ENCODE measurements around the gene ACBD3.
A peak's percentile ranks its signal among the peaks of the same experiment; 100 is the strongest.

ACBD3 gene

DNA sequence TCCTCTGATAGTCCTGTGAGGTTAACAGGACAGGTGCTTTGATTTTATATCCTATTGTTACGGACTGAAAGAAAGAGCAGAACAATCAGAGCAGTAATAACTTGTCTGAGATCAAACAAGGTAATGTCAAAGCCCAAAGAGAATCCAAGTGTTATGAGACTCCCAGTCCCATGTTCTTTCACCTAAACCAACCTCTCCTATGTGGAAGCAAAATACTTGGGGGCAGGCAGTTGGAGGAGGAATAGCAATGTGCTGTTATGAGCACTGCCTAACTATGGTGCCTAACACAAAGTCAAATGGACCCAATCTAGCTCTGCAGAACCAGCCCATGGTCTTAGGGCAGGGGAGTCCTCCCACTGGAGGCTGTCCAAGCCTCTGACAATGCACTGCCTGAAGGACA, 28.1 kb downstream of the ACBD3 start:
- Histone ChIP-seq H3K4me1 (peaks cover 36 to 57% (median 45%) of the 10 kb centered on the region in 10 experiments), H3K27me3 (no peaks in the 10 kb centered on the region), H3K36me3 (peaks cover 81 to 99% (median 95%) of the 10 kb centered on the region in 11 experiments), H3K9ac (peak overlapping the region in 1 of 11 experiments; percentile 23; a peak in 1 of 22 replicates), H4K20me1 (peaks cover 0 to 76% (median 26%) of the 10 kb centered on the region in 11 experiments; a peak in 14 of 22 replicates), H3K27ac (peak overlapping the region in 1 of 11 experiments; percentile 0; a peak in 1 of 22 replicates), H3K4me2 (peak overlapping the region in 10 of 11 experiments; percentile 4 to 54 (median 35); a peak in 13 of 22 replicates), H3K9me3 (replicated peaks in 1 of 11) (no peaks in the 10 kb centered on the region), H3K4me3 (no peak overlapping the region)
- TF ChIP-seq Cebpa-rat (IDR thresholded peaks at IDR 0.05), result no peak

DNA sequence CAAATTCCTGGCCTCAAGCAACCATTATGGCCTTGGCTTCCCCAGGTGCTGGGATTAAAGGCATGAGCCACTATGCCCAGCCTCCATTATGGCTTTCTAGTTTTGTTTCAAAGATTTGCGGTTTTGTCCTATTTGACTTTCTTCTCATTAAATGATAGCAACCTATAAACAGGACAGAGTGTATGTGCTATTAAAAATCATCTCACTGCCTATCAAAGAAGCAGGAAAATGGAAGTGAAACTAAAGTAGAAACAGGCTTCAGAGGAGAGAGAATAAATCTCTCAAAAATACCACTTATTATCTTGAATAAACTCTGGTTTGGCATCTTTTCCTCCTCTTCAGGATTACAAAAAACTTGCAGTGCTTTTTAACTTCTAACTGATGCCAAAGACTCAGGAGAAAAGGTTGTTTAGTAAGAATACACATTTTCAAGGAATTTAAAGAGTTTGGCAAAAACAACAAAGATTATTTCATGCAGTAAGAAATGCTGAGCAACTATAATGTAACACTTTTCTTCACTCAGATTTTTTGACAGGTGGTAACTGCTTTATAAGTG, 28.7 kb downstream of the ACBD3 start:
- H3K27me3 ChIP-seq, result no peaks in the 10 kb centered on the region
- peaks cover 0 to 73% (median 26%) of the 10 kb centered on the region in 11 experiments; a peak in 14 of 22 replicates for H4K20me1 ChIP-seq
- TF ChIP-seq Cebpa-rat (IDR thresholded peaks at IDR 0.05), result no peak
- 0 out of 22 replicates have a peak overlapping the region, but pooled peaks of 1 of the 11 experiments have one; percentile 0 for H3K27ac ChIP-seq
- H3K4me2 ChIP-seq, result peak overlapping the region in 9 of 11 experiments; percentile 4 to 51 (median 33); a peak in 8 of 22 replicates
- peaks cover 81 to 99% (median 96%) of the 10 kb centered on the region in 11 experiments for H3K36me3 ChIP-seq
- no peak overlapping the region for H3K4me3 ChIP-seq
- peaks cover 36 to 56% (median 45%) of the 10 kb centered on the region in 10 experiments for H3K4me1 ChIP-seq
- H3K9me3 ChIP-seq (replicated peaks in 1 of 11), result no peaks in the 10 kb centered on the region
- 0 out of 22 replicates have a peak overlapping the region, but pooled peaks of 1 of the 11 experiments have one; percentile 23 for H3K9ac ChIP-seq

DNA sequence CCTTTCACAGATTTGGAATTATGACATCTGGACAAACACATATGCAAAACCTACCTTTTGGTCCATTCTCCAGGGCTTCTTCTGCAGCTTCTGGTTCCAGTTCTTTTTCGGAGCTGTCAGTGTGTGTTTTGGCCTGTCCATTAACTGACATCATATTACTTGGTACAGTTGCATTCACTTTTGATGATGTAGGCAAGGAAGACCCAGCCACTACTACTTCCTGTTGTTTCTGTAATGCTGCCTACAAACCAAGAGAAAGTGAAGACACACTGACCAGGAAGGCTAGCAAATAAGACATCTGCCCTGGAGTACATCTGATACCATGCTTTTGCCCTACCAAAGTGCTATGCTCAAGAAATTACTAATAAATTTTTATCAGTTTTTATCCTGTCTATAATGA, 31.9 kb downstream of the ACBD3 start:
- no peaks in the 10 kb centered on the region for H3K9me3 ChIP-seq (replicated peaks in 1 of 11)
- no peak for TF ChIP-seq Cebpa-rat (IDR thresholded peaks at IDR 0.05)
- H3K9ac ChIP-seq, result no peak overlapping the region
- H3K27ac ChIP-seq, result no peak overlapping the region
- H3K36me3 ChIP-seq, result peaks cover 81 to 99% (median 95%) of the 10 kb centered on the region in 11 experiments
- no peak overlapping the region for H3K4me2 ChIP-seq
- peaks cover 17 to 23% (median 21%) of the 10 kb centered on the region in 10 experiments; a peak in 19 of 20 replicates for H3K4me1 ChIP-seq
- peaks cover 0 to 45% (median 12%) of the 10 kb centered on the region in 11 experiments; a peak in 12 of 22 replicates for H4K20me1 ChIP-seq
- no peak overlapping the region for H3K4me3 ChIP-seq
- no peaks in the 10 kb centered on the region for H3K27me3 ChIP-seq

DNA sequence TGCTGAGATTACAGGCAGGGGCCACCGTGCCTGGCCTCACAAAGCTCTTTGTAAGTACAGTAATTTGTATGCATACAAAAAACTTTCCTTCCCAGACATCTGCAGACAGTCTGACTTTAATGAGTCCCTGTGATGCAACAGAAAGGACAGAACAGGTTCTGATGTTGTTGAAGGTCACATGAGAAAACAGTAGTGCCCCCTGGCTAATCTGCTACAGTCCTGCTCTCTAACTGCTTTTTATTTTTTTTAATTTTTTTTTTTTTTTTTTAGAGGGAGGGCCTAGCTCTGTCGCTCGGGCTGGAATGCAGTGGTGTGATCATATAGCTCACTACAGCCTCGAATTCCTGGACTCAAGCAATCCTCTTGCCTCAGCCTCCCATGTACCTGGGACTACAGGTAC, 36.7 kb downstream of the ACBD3 start:
- no peak overlapping the region for H3K4me3 ChIP-seq
- no peak overlapping the region for H3K9ac ChIP-seq
- no peak overlapping the region for H3K27ac ChIP-seq
- no peaks in the 10 kb centered on the region for H3K9me3 ChIP-seq (replicated peaks in 1 of 11)
- H3K36me3 ChIP-seq, result peaks cover 78 to 100% (median 95%) of the 10 kb centered on the region in 11 experiments
- no peaks in the 10 kb centered on the region for H3K27me3 ChIP-seq
- no peaks in the 10 kb centered on the region for H3K4me1 ChIP-seq
- no peak for TF ChIP-seq Cebpa-rat (IDR thresholded peaks at IDR 0.05)
- no peak overlapping the region for H3K4me2 ChIP-seq
- H4K20me1 ChIP-seq, result peaks cover 0 to 13% (median 0%) of the 10 kb centered on the region in 11 experiments; a peak in 3 of 22 replicates

DNA sequence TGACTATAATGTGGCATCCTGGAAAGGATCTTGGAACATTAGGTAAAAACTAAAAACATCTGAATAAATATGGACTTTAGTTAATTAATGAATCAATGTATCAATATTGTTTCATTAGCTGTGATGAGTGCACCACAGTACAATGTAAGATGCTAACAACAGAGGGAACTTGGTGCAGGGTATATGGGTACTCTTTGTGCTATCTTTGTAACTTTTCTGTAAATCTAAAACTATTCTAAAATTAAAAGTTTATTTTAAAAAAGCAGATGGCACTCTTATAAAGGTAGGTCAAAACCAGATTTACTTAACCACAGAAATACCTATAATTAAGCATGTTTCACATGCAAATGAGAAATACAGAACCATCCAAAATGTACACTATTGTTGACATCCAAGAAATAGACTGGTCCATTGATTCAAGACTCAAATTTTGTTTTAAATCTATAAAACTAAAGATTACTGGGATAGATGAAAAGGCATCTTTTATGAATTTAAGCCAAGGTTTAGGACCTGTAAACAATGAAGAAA, 38.4 kb downstream of the ACBD3 start:
- no peak overlapping the region for H3K4me3 ChIP-seq
- H3K4me1 ChIP-seq, result no peaks in the 10 kb centered on the region
- H3K27me3 ChIP-seq, result no peaks in the 10 kb centered on the region
- H3K27ac ChIP-seq, result no peak overlapping the region
- no peak overlapping the region for H3K4me2 ChIP-seq
- no peaks in the 10 kb centered on the region for H3K9me3 ChIP-seq (replicated peaks in 1 of 11)
- no peak overlapping the region for H3K9ac ChIP-seq
- H4K20me1 ChIP-seq, result peaks cover 0 to 10% (median 0%) of the 10 kb centered on the region in 11 experiments; a peak in 2 of 22 replicates
- no peak for TF ChIP-seq Cebpa-rat (IDR thresholded peaks at IDR 0.05)
- H3K36me3 ChIP-seq, result peaks cover 71 to 100% (median 89%) of the 10 kb centered on the region in 11 experiments

DNA sequence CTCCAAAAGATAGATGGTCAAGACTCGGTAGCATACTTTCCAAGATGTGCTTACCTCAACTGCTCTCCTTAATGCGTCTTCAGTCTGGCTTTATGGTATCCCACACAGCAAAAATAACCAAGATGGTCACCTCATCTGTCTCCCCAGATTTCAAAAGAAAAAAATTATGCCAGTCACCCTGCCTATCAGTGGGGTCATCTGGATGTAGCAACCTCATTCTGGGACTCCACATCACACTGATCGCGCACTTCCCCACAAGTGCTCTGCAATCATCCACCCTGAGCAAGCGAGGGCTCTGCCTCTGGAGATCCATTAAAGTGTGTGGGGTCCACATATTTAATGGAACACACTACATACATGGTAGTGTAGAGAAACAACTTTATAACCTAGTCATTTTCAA, 42.5 kb downstream of the ACBD3 start:
- H3K4me3 ChIP-seq, result no peak overlapping the region
- peaks cover 0 to 10% (median 0%) of the 10 kb centered on the region in 11 experiments; a peak in 1 of 22 replicates for H4K20me1 ChIP-seq
- no peak overlapping the region for H3K27ac ChIP-seq
- H3K9me3 ChIP-seq (replicated peaks in 1 of 11), result no peaks in the 10 kb centered on the region
- H3K4me2 ChIP-seq, result no peak overlapping the region
- no peak for TF ChIP-seq Cebpa-rat (IDR thresholded peaks at IDR 0.05)
- no peaks in the 10 kb centered on the region for H3K27me3 ChIP-seq
- H3K36me3 ChIP-seq, result peaks cover 36 to 62% (median 52%) of the 10 kb centered on the region in 11 experiments
- H3K4me1 ChIP-seq, result no peaks in the 10 kb centered on the region
- H3K9ac ChIP-seq, result no peak overlapping the region

DNA sequence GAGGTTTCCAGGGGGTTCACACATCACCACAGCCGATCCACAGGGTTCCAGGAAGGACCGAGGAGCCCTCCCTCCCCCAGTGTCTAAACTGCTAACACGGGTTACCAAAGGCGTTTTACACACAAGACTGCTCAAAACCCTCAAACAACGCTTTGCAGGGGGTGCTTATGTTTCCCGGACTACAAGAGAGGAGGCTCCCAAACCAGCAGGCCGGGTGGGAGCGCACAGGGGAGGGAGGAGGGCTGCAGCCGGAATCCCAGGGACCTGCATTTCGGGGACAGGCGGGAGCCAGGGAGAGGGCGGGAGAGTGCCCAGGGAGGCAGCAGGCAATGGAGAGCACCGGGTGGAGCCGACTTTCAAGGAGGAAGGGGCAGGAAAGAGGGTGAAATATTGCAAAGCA, 50.8 kb downstream of the ACBD3 start:
- peaks cover 0 to 26% (median 13%) of the 10 kb centered on the region in 10 experiments; a peak in 14 of 20 replicates for H3K4me1 ChIP-seq
- no peak overlapping the region for H3K27ac ChIP-seq
- H3K4me3 ChIP-seq, result no peak overlapping the region
- H4K20me1 ChIP-seq, result peaks cover 0 to 20% (median 0%) of the 10 kb centered on the region in 11 experiments; a peak in 1 of 22 replicates
- TF ChIP-seq Cebpa-rat (IDR thresholded peaks at IDR 0.05), result no peak
- no peak overlapping the region for H3K9ac ChIP-seq
- peaks cover 0 to 17% (median 8%) of the 10 kb centered on the region in 11 experiments; a peak in 9 of 22 replicates for H3K9me3 ChIP-seq (replicated peaks in 1 of 11)
- no peaks in the 10 kb centered on the region for H3K36me3 ChIP-seq
- no peaks in the 10 kb centered on the region for H3K27me3 ChIP-seq
- H3K4me2 ChIP-seq, result no peak overlapping the region

DNA sequence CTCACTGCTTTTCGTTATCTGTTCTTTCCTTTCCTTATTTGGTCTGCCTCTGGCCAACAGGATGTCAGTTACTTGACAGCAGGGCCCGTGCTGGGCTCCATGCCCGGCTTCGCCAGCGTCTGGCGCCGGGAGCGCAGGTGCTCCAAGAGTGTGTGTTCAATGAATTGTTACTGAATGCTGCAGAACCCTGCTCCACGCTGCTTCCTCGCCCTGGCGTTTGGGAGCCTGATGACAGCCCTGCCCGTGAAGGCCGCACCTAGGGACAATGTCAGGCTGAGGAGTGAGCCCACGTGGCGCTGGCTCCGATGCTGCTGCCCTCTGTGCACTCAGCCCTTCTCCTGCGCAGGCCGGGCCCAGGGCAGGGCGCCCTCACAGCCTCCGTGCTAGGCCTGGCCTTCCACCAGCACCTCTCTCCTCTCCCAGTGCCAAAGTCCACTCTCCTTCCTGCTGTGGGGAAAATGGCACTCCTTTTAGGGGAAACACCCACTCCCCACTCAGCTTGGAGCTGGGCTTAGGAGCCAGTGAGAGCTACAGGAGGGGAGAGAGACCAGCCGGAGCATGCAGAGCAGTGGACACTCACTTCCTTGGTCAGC, 51.4 kb downstream of the ACBD3 start:
- Histone ChIP-seq H3K9me3 (replicated peaks in 1 of 11) (peaks cover 0 to 19% (median 8%) of the 10 kb centered on the region in 11 experiments; a peak in 9 of 22 replicates), H3K4me1 (peaks cover 0 to 26% (median 13%) of the 10 kb centered on the region in 10 experiments; a peak in 14 of 20 replicates), H3K4me3 (no peak overlapping the region), H3K9ac (no peak overlapping the region), H3K36me3 (no peaks in the 10 kb centered on the region), H3K27me3 (no peaks in the 10 kb centered on the region), H3K4me2 (no peak overlapping the region), H4K20me1 (peaks cover 0 to 20% (median 0%) of the 10 kb centered on the region in 11 experiments; a peak in 1 of 22 replicates), H3K27ac (no peak overlapping the region)
- TF ChIP-seq Cebpa-rat (IDR thresholded peaks at IDR 0.05), result no peak
